ENCODE measurements around the gene RTF1. TPM values are rescaled to one million over a fixed set of nuclear protein-coding genes. Genes with fewer than 3 reads are reported as not detected.
"Not testable (repeated sequence)": the region's sequence is repeated elsewhere in the genome, so short reads cannot be mapped to it uniquely, and the experiment has no call there.

RTF1 gene
- total RNA-seq = 9.4 TPM

DNA sequence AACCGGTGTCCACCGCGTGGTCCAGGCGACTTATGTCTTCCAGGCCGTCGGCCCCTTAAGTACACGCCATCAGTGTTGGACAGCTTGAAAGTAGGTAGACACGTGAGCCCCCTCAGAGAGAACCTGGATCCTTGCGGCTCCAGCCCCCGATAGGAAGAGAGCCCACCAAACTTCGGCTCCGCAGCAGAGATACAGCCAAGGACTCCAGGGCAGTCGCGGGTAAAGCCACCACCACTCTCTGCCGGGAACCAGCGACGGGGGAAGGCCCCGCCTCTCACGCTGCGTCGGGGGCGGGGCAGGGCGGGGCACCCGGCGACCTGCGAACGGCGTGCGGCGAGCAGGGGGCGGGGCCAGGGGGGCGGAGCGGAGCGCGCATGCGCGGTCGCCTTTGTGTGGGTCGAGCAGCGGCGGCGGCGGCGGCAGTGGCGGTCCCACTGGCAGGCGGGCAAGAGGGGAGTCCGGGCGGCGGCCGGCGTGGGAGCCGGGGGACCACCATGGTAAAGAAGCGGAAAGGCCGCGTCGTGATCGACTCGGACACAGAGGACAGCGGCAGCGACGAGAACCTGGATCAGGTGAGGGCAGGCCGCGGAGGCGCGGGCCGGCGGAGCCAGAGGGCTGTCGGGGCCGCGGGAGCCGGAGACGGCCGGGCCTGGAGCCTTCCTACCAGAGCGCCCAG, at the start of gene RTF1:
Gene RTF1, plus strand, starts transcription at position 354 of the 676 bp plus-strand sequence. Its CDS starts 21 bp downstream, at position 375.
- Histone ChIP-seq H3K9me3 (no peaks in the 10 kb centered on the region), H3K4me1 (peaks cover 7 to 13% of the 10 kb centered on the region in 2 donors), H3K27me3 (no peaks in the 10 kb centered on the region), H3K27ac (peak within 1 kb of the TSS; percentile 73 to 80), H3K36me3 (no peaks in the 10 kb centered on the region), H3K4me3 (peak within 1 kb of the TSS; percentile 70 to 86)
- intact Hi-C loops (cut with DNase I) = loop anchor here (2.0 to 5.0 kb wide), 4 partner anchors 85 to 1094 kb away; partner anchors contain the start of genes CHP1, EXD1, INAFM2 and INO80
- TF ChIP-seq, protein P1, sequence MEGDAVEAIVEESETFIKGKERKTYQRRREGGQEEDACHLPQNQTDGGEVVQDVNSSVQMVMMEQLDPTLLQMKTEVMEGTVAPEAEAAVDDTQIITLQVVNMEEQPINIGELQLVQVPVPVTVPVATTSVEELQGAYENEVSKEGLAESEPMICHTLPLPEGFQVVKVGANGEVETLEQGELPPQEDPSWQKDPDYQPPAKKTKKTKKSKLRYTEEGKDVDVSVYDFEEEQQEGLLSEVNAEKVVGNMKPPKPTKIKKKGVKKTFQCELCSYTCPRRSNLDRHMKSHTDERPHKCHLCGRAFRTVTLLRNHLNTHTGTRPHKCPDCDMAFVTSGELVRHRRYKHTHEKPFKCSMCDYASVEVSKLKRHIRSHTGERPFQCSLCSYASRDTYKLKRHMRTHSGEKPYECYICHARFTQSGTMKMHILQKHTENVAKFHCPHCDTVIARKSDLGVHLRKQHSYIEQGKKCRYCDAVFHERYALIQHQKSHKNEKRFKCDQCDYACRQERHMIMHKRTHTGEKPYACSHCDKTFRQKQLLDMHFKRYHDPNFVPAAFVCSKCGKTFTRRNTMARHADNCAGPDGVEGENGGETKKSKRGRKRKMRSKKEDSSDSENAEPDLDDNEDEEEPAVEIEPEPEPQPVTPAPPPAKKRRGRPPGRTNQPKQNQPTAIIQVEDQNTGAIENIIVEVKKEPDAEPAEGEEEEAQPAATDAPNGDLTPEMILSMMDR (IDR thresholded peaks at IDR 0.05) = no peak
- peak; percentile 68 to 96 for DNase-seq (ENCODE audit: low spot score in 2 of 2)

DNA sequence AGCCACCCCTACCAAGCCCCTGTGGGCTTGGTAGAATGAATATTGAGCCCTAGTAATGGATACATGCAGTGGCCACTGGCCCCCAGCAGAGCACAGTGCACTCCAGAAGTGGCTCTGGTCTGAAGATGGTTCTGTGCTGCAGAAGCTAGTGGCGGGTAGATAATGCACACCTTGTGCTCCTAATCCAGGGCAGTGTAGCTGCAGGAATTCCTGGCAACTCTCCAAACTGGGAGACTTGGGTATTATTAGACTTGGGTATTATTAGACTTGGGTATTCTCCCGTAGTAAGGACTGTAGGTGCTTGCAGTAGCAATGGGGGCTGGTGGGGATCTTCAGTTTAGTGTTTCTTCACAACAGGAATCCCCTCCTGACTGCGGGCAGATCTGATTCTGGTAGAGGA, 49.5 kb upstream of the RTF1 start:
- Histone ChIP-seq H3K36me3 (no peaks in the 10 kb centered on the region), H3K27ac (no peak overlapping the region), H3K4me3 (no peak overlapping the region), H3K27me3 (no peaks in the 10 kb centered on the region), H3K9me3 (no peaks in the 10 kb centered on the region), H3K4me1 (no peaks in the 10 kb centered on the region)
- TF ChIP-seq, protein P1 (IDR thresholded peaks at IDR 0.05) = no peak
- DNase-seq (ENCODE audit: low spot score in 2 of 2) = no peak
- intact Hi-C loops (cut with DNase I) = no loop called here

DNA sequence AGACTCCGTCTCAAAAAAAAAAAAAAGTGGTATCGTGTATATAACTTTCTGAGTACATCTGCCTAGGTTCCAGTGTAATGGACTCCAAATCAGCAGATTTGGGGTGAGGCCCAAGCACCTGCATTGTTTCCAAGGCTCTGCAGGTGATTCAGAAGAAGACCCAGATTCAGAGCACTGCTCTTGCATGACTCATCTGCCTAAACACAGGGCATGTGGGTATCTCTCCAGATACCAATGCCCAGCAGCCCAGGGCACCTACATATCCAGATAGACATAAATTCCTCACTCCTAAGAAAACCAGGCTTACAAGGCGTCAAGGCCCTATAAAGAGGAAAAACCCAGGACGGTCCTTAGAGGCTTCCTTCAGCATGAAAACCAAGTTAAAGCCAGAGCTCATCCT, 38.9 kb upstream of the RTF1 start:
- Histone ChIP-seq H3K9me3 (no peaks in the 10 kb centered on the region), H3K27ac (no peak overlapping the region), H3K4me3 (no peak overlapping the region), H3K4me1 (no peaks in the 10 kb centered on the region), H3K36me3 (no peaks in the 10 kb centered on the region), H3K27me3 (no peaks in the 10 kb centered on the region)
- intact Hi-C loops (cut with DNase I) = no loop called here
- TF ChIP-seq, protein P1 (IDR thresholded peaks at IDR 0.05) = no peak
- DNase-seq (ENCODE audit: low spot score in 2 of 2) = no peak

DNA sequence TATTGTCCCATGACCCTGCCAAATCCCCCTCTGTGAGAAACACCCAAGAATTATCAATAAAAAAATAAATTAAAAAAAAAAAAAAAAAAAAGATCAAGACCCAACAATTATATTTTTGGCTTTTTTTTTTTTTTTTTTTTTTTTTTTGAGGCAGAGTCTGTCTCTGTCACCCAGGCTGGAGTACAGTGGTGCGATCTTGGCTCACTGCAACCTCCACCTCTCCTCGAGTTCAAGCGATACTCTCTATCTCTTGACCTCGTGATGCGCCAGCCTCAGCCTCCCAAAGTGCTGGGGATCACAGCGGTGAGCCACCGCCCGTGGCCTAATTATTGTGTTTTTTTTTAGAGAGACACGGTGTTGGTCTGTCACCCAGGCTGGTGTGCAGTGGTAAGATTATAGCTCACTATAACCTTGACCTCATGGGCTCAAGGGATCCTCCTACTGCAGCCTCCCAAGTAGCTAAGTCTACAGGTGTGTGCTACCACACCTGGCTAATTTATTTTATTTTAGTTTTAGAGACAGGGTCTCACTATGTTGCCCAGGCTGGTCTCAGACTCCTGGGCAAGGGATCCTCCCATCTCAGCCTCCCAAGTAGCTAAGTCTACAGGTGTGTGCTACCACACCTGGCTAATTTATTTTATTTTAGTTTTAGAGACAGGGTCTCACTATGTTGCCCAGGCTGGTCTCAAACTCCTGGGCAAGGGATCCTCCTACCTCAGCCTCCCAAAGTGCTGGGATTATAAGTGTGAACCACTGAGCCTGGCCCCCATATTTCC, 32.7 kb upstream of the RTF1 start:
- DNase-seq (ENCODE audit: low spot score in 2 of 2); H3K27me3 ChIP-seq; H3K27ac ChIP-seq; H3K9me3 ChIP-seq; intact Hi-C loops (cut with DNase I); H3K4me3 ChIP-seq; H3K4me1 ChIP-seq: not testable (repeated sequence)
- peaks cover 13 to 28% of the 10 kb centered on the region in 2 donors for H3K36me3 ChIP-seq

DNA sequence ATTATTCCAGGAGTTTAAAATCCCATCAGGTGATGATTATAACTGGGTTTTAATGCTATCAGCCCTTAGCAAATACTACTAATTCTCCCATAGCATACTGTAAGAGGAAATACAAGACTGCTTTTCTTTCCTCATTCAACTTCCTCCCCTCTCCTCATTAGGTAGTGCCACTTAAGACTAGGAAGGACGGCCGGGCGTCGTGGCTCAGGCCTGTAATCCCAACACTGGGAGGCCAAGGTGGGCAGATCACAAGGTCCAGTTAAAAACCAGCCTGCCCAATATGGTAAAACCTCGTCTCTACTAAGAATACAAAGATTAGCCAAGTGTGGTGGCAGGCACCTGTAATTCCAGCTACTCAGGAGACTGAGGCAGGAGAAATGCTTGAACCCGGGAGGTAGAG, 29.2 kb upstream of the RTF1 start:
- no peak for DNase-seq (ENCODE audit: low spot score in 2 of 2)
- H3K4me3 ChIP-seq = no peak overlapping the region
- no peak overlapping the region for H3K27ac ChIP-seq
- no peaks in the 10 kb centered on the region for H3K27me3 ChIP-seq
- peaks cover 22 to 39% of the 10 kb centered on the region in 2 donors for H3K36me3 ChIP-seq
- H3K4me1 ChIP-seq = no peaks in the 10 kb centered on the region
- H3K9me3 ChIP-seq = no peaks in the 10 kb centered on the region
- TF ChIP-seq, protein P1 (IDR thresholded peaks at IDR 0.05) = no peak
- intact Hi-C loops (cut with DNase I) = no loop called here

DNA sequence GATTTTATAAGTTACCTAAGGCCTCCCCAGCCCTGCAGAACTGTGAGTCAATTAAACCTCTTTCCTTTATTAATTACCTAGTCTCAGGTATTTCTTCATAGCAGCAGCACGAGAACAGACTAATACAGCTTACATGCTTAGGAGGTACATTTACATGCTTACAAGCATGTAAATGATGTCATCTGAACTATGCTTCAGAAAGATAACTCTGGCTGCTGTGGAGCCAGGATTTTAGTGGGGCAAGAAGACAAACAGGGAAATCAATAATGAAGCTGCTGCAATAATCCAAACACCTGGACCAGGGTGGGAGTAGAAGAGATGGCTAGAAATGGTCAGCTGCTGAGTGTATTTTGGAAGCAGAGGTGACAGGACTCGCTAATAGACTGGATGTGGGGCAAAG, 24.2 kb upstream of the RTF1 start:
- intact Hi-C loops (cut with DNase I) = no loop called here
- no peaks in the 10 kb centered on the region for H3K27me3 ChIP-seq
- TF ChIP-seq, protein P1 (IDR thresholded peaks at IDR 0.05) = no peak
- no peaks in the 10 kb centered on the region for H3K4me1 ChIP-seq
- H3K27ac ChIP-seq = no peak overlapping the region
- DNase-seq (ENCODE audit: low spot score in 2 of 2) = no peak
- H3K4me3 ChIP-seq = no peak overlapping the region
- H3K9me3 ChIP-seq = no peaks in the 10 kb centered on the region
- peaks cover 45 to 50% of the 10 kb centered on the region in 2 donors for H3K36me3 ChIP-seq
